Stomach (tissue), 4 donors: ENCODE results near the gene MCM7.

Experiments
- CTCF ChIP-seq, 7 experiments: fragments of 450-650 bp in 4 of 7; fragments of 200-600 bp in 3 of 7; sonication (generic) in 3 of 7; IDR thresholded peaks; one replicate each; pipeline ENCODE4 v1.5.1; 2016 to 2019; ENCODE audit warnings: antibody characterized with exemption in 7 of 7, control low read depth in 2 of 7, mild to moderate bottlenecking in 1 of 7
- EP300 ChIP-seq: sonication (generic); formaldehyde crosslinking; IDR thresholded peaks from one replicate; pipeline ENCODE4 v1.6.1; 2017; ENCODE audit warnings: antibody characterized with exemption
- POLR2A ChIP-seq, 4 donors: fragments of 450-650 bp; IDR thresholded peaks; one replicate each; pipeline ENCODE4 v1.6.1; 2016; ENCODE audit warnings: antibody characterized with exemption in 4 of 4, control low read depth in 2 of 4, mild to moderate bottlenecking in 1 of 4, moderate library complexity in 1 of 4
- POLR2AphosphoS5 ChIP-seq, 3 donors: sonication (generic); formaldehyde crosslinking; IDR thresholded peaks; one replicate each; pipeline ENCODE4 v1.6.1; 2016; ENCODE audit warnings: antibody characterized with exemption in 3 of 3

GRCh38 chr7:100090527-100091410, 10.4 kb downstream of the MCM7 start:
- TF ChIP-seq CTCF (IDR thresholded peaks at IDR 0.05) (no peak), POLR2AphosphoS5 (IDR thresholded peaks at IDR 0.05) (no peak), POLR2A (IDR thresholded peaks at IDR 0.05) (no peak), EP300 (no peak)
